ENCODE measurements around the gene TNIP3.

TNIP3 gene

GRCh38 chr4:121138039-121138825 is 25.9 kb downstream of the TNIP3 start:
- no peak for DNase-seq (ENCODE audit: low spot score)

- no peak for DNase-seq (ENCODE audit: low spot score)
These were observed 33.8 kb downstream of the TNIP3 start for GRCh38 chr4:121130326-121130660.

- DNase-seq (ENCODE audit: low spot score): no peak
These were observed 34.4 kb downstream of the TNIP3 start for GRCh38 chr4:121129606-121130325.

- no peak for DNase-seq (ENCODE audit: low spot score)
These were observed 37.0 kb downstream of the TNIP3 start for GRCh38 chr4:121127100-121127499.

GRCh38 chr4:121126449-121127006 is 37.6 kb downstream of the TNIP3 start:
- no peak for DNase-seq (ENCODE audit: low spot score)

GRCh38 chr4:121125498-121125885 is 38.6 kb downstream of the TNIP3 start:
- DNase-seq (ENCODE audit: low spot score): no peak

GRCh38 chr4:121122661-121123060 is 41.5 kb downstream of the TNIP3 start:
- no peak for DNase-seq (ENCODE audit: low spot score)

GRCh38 chr4:121119715-121120114 is 44.4 kb downstream of the TNIP3 start:
- no peak for DNase-seq (ENCODE audit: low spot score)

- DNase-seq (ENCODE audit: low spot score): no peak
These were observed 45.8 kb downstream of the TNIP3 start for GRCh38 chr4:121118344-121118743.

GRCh38 chr4:121114756-121115155 is 49.4 kb downstream of the TNIP3 start:
- no peak for DNase-seq (ENCODE audit: low spot score)

GRCh38 chr4:121112530-121112929 is 51.6 kb downstream of the TNIP3 start:
- peak; percentile 5 for DNase-seq (ENCODE audit: low spot score)

- DNase-seq (ENCODE audit: low spot score): no peak
These were observed 55.6 kb downstream of the TNIP3 start for GRCh38 chr4:121108557-121108956.

GRCh38 chr4:121107507-121107906 is 56.6 kb downstream of the TNIP3 start:
- no peak for DNase-seq (ENCODE audit: low spot score)

GRCh38 chr4:121100093-121100775 is 63.9 kb downstream of the TNIP3 start:
- no peak for DNase-seq (ENCODE audit: low spot score)

- no peak for DNase-seq (ENCODE audit: low spot score)
These were observed 65.9 kb downstream of the TNIP3 start for GRCh38 chr4:121098266-121098665.

GRCh38 chr4:121096629-121097028 is 67.5 kb downstream of the TNIP3 start:
- DNase-seq (ENCODE audit: low spot score): peak; percentile 39

GRCh38 chr4:121096191-121096590 is 67.9 kb downstream of the TNIP3 start:
- no peak for DNase-seq (ENCODE audit: low spot score)

- no peak for DNase-seq (ENCODE audit: low spot score)
These were observed 69.7 kb downstream of the TNIP3 start for GRCh38 chr4:121094297-121094966.

GRCh38 chr4:121093261-121093660 is 70.9 kb downstream of the TNIP3 start:
- no peak for DNase-seq (ENCODE audit: low spot score)

- DNase-seq (ENCODE audit: low spot score): no peak
These were observed 72.2 kb downstream of the TNIP3 start for GRCh38 chr4:121091941-121092340.

GRCh38 chr4:121088867-121089266 is 75.3 kb downstream of the TNIP3 start:
- DNase-seq (ENCODE audit: low spot score): no peak

Data from NAMALWA (cell line).